ENCODE measurements around the gene RIMS3.

Gene RIMS3

DNA sequence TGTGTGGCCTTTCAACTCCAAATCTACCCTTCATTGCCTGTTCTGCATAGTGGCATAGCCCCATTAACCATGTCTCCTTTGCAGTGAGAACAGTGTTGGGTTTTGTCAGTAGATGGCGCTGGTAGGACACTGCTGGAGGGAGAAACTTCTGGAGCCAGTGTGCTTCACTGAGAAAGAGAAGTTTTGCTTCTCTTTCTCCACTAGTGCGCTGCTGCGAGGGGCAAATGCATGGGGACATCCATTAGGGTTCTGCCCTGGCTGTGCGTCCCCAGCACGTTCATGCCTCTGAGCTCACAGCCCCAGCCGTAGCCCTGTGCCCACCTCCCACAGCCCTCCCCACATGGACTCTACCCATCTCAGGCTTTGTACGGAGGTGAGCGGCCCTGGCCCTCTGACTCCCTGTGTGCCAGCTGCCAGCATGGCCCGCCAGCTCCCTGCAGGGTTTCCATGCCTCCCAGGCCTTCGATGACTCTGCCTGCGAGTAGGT, 53.1 kb downstream of the RIMS3 start:
- no peak overlapping the region for H3K4me3 ChIP-seq
- DNase-seq (ENCODE audit: low spot score), result no peak
- no peak overlapping the region for H3K27ac ChIP-seq
- TF ChIP-seq, protein P1, sequence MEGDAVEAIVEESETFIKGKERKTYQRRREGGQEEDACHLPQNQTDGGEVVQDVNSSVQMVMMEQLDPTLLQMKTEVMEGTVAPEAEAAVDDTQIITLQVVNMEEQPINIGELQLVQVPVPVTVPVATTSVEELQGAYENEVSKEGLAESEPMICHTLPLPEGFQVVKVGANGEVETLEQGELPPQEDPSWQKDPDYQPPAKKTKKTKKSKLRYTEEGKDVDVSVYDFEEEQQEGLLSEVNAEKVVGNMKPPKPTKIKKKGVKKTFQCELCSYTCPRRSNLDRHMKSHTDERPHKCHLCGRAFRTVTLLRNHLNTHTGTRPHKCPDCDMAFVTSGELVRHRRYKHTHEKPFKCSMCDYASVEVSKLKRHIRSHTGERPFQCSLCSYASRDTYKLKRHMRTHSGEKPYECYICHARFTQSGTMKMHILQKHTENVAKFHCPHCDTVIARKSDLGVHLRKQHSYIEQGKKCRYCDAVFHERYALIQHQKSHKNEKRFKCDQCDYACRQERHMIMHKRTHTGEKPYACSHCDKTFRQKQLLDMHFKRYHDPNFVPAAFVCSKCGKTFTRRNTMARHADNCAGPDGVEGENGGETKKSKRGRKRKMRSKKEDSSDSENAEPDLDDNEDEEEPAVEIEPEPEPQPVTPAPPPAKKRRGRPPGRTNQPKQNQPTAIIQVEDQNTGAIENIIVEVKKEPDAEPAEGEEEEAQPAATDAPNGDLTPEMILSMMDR (IDR thresholded peaks at IDR 0.05), result peak; percentile 80

GRCh38 chr1:40610156-40610555, 55.3 kb downstream of the RIMS3 start:
- TF ChIP-seq, protein P1 (IDR thresholded peaks at IDR 0.05), result no peak
- peak; percentile 4 for DNase-seq (ENCODE audit: low spot score)
- H3K4me3 ChIP-seq, result no peak overlapping the region
- no peak overlapping the region for H3K27ac ChIP-seq

GRCh38 chr1:40607921-40608320, 57.6 kb downstream of the RIMS3 start:
- DNase-seq (ENCODE audit: low spot score), result peak; percentile 11
- TF ChIP-seq, protein P1 (IDR thresholded peaks at IDR 0.05), result no peak
- no peak overlapping the region for H3K4me3 ChIP-seq
- H3K27ac ChIP-seq, result no peak overlapping the region

DNA sequence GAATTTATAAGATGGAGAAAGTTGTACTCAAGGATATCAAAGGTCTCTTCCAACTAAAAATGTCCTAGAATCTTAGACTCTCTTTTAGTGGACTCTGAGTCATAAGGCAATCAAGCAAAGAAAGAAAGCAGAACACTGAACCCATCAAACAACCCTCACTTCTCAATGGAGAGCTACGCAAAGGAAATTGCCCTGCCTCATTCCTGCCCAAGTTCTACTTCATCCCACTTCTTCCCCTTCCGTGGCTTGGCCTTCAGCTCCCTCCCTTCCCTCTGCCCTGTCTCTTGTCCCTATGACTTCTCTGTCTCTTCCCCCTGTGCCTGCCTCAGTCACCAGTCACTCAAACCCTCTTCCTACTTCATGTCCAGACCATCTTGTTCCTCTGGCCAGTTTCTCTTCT, 58.5 kb downstream of the RIMS3 start:
- DNase-seq (ENCODE audit: low spot score), result no peak
- no peak overlapping the region for H3K27ac ChIP-seq
- no peak overlapping the region for H3K4me3 ChIP-seq
- TF ChIP-seq, protein P1 (IDR thresholded peaks at IDR 0.05), result no peak

- TF ChIP-seq, protein P1 (IDR thresholded peaks at IDR 0.05), result no peak
- peak; percentile 14 for DNase-seq (ENCODE audit: low spot score)
- no peak overlapping the region for H3K4me3 ChIP-seq
- H3K27ac ChIP-seq, result no peak overlapping the region
Measured at GRCh38 chr1:40606194-40606593, 59.3 kb downstream of the RIMS3 start.

GRCh38 chr1:40599926-40600325, 65.6 kb downstream of the RIMS3 start:
- Histone ChIP-seq H3K27ac (no peak overlapping the region), H3K4me3 (no peak overlapping the region)
- no peak for DNase-seq (ENCODE audit: low spot score)
- TF ChIP-seq, protein P1 (IDR thresholded peaks at IDR 0.05), result no peak

GRCh38 chr1:40595623-40596022, 69.9 kb downstream of the RIMS3 start:
- TF ChIP-seq, protein P1 (IDR thresholded peaks at IDR 0.05), result no peak
- H3K4me3 ChIP-seq, result no peak overlapping the region
- DNase-seq (ENCODE audit: low spot score), result no peak
- no peak overlapping the region for H3K27ac ChIP-seq

Data from coronary artery (tissue), 2 donors.